MM.1S (cell line): ENCODE measurements around the gene COX4I1.
A peak's percentile ranks its signal among the peaks of the same experiment; 100 is the strongest.

ENCODE experiments used
- DNase-seq: peaks from one replicate; pipeline ENCODE4 v3.0.0-alpha.2; 2015
- H2AFZ ChIP-seq: fragments of 300-600 bp; sonication (generic); 2 replicates; pipeline ENCODE4 v1.6.0; 2016; ENCODE audit warnings: antibody characterized with exemption, low read length
- H3F3A ChIP-seq: fragments of 300-600 bp; sonication (generic); 2 replicates; pipeline ENCODE4 v1.6.1; 2016; ENCODE audit warnings: mild to moderate bottlenecking, antibody characterized with exemption, low read length, moderate library complexity, mixed read lengths; ENCODE audit not compliant: insufficient read depth
- H3K27ac ChIP-seq: fragments of 300-600 bp; sonication (generic); 2 replicates; pipeline ENCODE4 v1.5.1; 2016; ENCODE audit warnings: mild to moderate bottlenecking, low read length
- H3K27me3 ChIP-seq: fragments of 300-600 bp; sonication (generic); replicated peaks from 2 replicates; pipeline ENCODE4 v1.6.0; 2016; ENCODE audit warnings: low read length; ENCODE audit not compliant: insufficient read depth
- H3K36me3 ChIP-seq: fragments of 300-600 bp; sonication (generic); replicated peaks from 2 replicates; pipeline ENCODE4 v1.6.1; 2016; ENCODE audit warnings: mild to moderate bottlenecking, low read length, mixed read lengths; ENCODE audit not compliant: insufficient read depth
- H3K4me1 ChIP-seq: fragments of 300-600 bp; sonication (generic); 2 replicates; pipeline ENCODE4 v1.6.1; 2016; ENCODE audit warnings: low read length, mixed read lengths
- H3K4me2 ChIP-seq: fragments of 300-600 bp; sonication (generic); 2 replicates; pipeline ENCODE4 v1.6.0; 2016; ENCODE audit warnings: low read depth, low read length
- H3K4me3 ChIP-seq: fragments of 300-600 bp; sonication (generic); 2 replicates; pipeline ENCODE4 v1.5.1; 2016; ENCODE audit warnings: low read length, mixed read lengths
- H3K79me2 ChIP-seq: fragments of 300-600 bp; sonication (generic); 2 replicates; pipeline ENCODE4 v1.6.1; 2016; ENCODE audit warnings: mixed run types, low read length, mixed read lengths
- H3K9ac ChIP-seq: fragments of 300-600 bp; sonication (generic); 2 replicates; pipeline ENCODE4 v1.6.1; 2016; ENCODE audit warnings: low read length, mixed read lengths
- H3K9me2 ChIP-seq: fragments of 300-600 bp; sonication (generic); replicated peaks from 2 replicates; pipeline ENCODE4 v1.6.1; 2016; ENCODE audit warnings: mild to moderate bottlenecking, low read length, mixed read lengths; ENCODE audit not compliant: insufficient read depth
- H3K9me3 ChIP-seq: fragments of 300-600 bp; sonication (generic); replicated peaks from 2 replicates; pipeline ENCODE4 v1.6.1; 2016; ENCODE audit warnings: mild to moderate bottlenecking, low read length, mixed read lengths; ENCODE audit not compliant: insufficient read depth
- H4K20me1 ChIP-seq: fragments of 300-600 bp; sonication (generic); 2 replicates; pipeline ENCODE4 v1.6.1; 2016; ENCODE audit warnings: mild to moderate bottlenecking, low read length, moderate library complexity, mixed read lengths; ENCODE audit not compliant: insufficient read depth
- CTCF ChIP-seq: fragments of 300-600 bp; sonication (generic); IDR thresholded peaks from 2 replicates; pipeline ENCODE4 v1.5.1; 2016; ENCODE audit warnings: antibody characterized with exemption, low read length, mixed read lengths
- EZH2 ChIP-seq: fragments of 300-600 bp; sonication (generic); optimal IDR thresholded peaks from 2 replicates; pipeline ENCODE3; 2017; ENCODE audit warnings: low read depth, mild to moderate bottlenecking, antibody characterized with exemption, low read length, mixed read lengths
- EZH2phosphoT487 ChIP-seq: fragments of 300-600 bp; sonication (generic); IDR thresholded peaks from 2 replicates; pipeline ENCODE4 v1.6.1; 2018; ENCODE audit warnings: antibody characterized with exemption, low read length

COX4I1 gene

GRCh38 chr16:85750827-85751697 is 48.4 kb upstream of the COX4I1 start, which contains the start of gene C16orf74:
Gene C16orf74, minus strand, starts transcription at chr16:85751096. Its CDS starts 15,879 bp downstream, at chr16:85735217.
- Histone ChIP-seq H3K9me2 (no peaks in the 10 kb centered on the region), H3F3A (no peaks in the 10 kb centered on the region), H3K4me1 (0 out of 2 replicates have a peak, but pooled peaks cover 4% of the 10 kb centered on the region), H3K79me2 (no peaks in the 10 kb centered on the region), H2AFZ (no peak within 1 kb of the TSS), H3K4me3 (no peak within 1 kb of the TSS), H3K36me3 (no peaks in the 10 kb centered on the region), H3K27me3 (peaks cover 31% of the 10 kb centered on the region), H3K9me3 (no peaks in the 10 kb centered on the region), H4K20me1 (no peaks in the 10 kb centered on the region), H3K4me2 (peak within 1 kb of the TSS; percentile 54; the same call in 1 of the 2 replicates), H3K9ac (no peak within 1 kb of the TSS), H3K27ac (no peak within 1 kb of the TSS)
- TF ChIP-seq EZH2 = no peak
- no peak for TF ChIP-seq EZH2phosphoT487
- no peak for TF ChIP-seq CTCF
- DNase-seq = peak; percentile 14

GRCh38 chr16:85751698-85752501 is 47.6 kb upstream of the COX4I1 start:
- H3K36me3 ChIP-seq = no peaks in the 10 kb centered on the region
- H3K27ac ChIP-seq = no peak overlapping the region
- no peak overlapping the region for H2AFZ ChIP-seq
- peaks cover 31% of the 10 kb centered on the region for H3K27me3 ChIP-seq
- H3K4me3 ChIP-seq = no peak overlapping the region
- H3K4me1 ChIP-seq = 0 out of 2 replicates have a peak, but pooled peaks cover under 1% of the 10 kb centered on the region
- H3F3A ChIP-seq = no peaks in the 10 kb centered on the region
- TF ChIP-seq CTCF = no peak
- TF ChIP-seq EZH2 = no peak
- TF ChIP-seq EZH2phosphoT487 = no peak
- H3K9me2 ChIP-seq = no peaks in the 10 kb centered on the region
- H3K79me2 ChIP-seq = no peaks in the 10 kb centered on the region
- no peaks in the 10 kb centered on the region for H4K20me1 ChIP-seq
- no peak overlapping the region for H3K4me2 ChIP-seq
- no peak for DNase-seq
- H3K9ac ChIP-seq = no peak overlapping the region
- no peaks in the 10 kb centered on the region for H3K9me3 ChIP-seq

GRCh38 chr16:85752511-85753420 is 46.7 kb upstream of the COX4I1 start:
- no peak overlapping the region for H3K4me3 ChIP-seq
- H3K9me2 ChIP-seq = no peaks in the 10 kb centered on the region
- no peaks in the 10 kb centered on the region for H3F3A ChIP-seq
- H3K27me3 ChIP-seq = peaks cover 31% of the 10 kb centered on the region
- no peaks in the 10 kb centered on the region for H3K9me3 ChIP-seq
- no peak overlapping the region for H2AFZ ChIP-seq
- no peak for DNase-seq
- no peaks in the 10 kb centered on the region for H4K20me1 ChIP-seq
- no peak overlapping the region for H3K4me2 ChIP-seq
- no peak overlapping the region for H3K27ac ChIP-seq
- TF ChIP-seq EZH2 = no peak
- no peak; the same call in 1 of the 2 replicates for TF ChIP-seq CTCF
- TF ChIP-seq EZH2phosphoT487 = no peak
- no peaks in the 10 kb centered on the region for H3K36me3 ChIP-seq
- no peak overlapping the region for H3K9ac ChIP-seq
- H3K79me2 ChIP-seq = no peaks in the 10 kb centered on the region
- no peaks in the 10 kb centered on the region for H3K4me1 ChIP-seq
